ENCODE results near the gene EVI5L.
A peak's percentile ranks its signal among the peaks of the same experiment; 100 is the strongest.
"Not testable (repeated sequence)": the region's sequence is repeated elsewhere in the genome, so short reads cannot be mapped to it uniquely, and the experiment has no call there.

The EVI5L gene

GRCh38 chr19:7872306-7873204 lies 42.5 kb downstream of the EVI5L start:
- no peak for DNase-seq (ENCODE audit: low spot score)

DNA sequence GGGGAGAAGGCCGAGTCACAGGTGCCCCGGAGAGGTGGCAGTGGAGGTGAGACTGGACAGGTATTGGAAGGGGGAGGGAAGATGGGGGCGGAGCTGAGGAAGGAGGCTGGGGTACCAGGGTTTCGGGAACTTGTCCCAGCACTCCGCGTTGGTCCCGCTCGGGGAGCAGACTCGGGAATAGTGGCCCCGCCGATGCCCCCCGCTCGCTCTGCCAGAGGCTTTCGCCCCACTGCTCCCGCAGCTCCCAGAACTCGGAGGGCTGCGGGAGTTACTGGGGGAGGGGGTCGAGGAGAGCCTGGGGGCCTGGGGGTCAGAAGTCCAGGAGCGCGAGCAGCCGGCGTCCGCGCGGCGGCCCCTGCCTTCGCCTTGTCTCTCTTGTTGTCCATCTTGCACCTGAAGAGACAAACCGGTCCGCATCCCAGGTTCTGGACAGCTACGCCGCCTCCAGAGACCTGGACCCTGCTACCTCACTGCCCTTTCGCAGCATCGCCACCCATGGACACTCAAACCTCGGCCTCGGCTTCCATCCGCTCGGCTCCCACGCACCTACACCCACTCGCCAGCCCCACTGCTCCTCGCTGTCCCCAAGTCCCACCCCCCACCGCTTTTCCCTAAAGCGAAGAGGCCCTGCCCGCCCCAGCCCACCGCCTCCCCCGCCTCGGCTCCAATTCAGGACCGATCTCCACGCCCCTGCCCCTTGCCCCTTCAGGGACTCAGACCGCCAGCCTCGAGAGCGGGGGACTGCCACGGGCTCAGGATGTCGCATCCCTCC lies 43.5 kb downstream of the EVI5L start:
- no peak for DNase-seq (ENCODE audit: low spot score)

GRCh38 chr19:7874076-7874896 lies 44.3 kb downstream of the EVI5L start, which contains the start of gene PRR36:
PRR36 (minus strand) TSS chr19:7874390; CDS start chr19:7873689, 701 bp downstream.
- DNase-seq (ENCODE audit: low spot score), result no peak

DNA sequence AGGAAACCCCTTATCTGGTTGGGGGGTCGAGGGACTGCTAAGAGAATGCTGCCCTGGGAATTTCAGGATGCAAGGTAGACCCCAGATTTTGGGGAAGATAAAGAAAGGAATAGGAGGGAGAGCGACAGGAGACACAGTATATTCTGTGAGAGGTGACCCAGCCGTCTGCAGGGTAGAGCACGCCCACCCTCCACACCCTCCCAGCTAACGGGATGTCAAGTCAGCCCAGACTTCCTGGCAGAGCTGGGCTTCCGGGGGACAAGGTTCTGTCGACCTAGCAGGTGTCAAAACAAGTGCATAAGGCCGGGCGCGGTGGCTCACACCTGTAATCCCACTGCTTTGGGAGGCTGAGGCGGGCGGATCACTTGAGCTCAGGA lies 44.9 kb downstream of the EVI5L start:
- no peak for DNase-seq (ENCODE audit: low spot score)

DNA sequence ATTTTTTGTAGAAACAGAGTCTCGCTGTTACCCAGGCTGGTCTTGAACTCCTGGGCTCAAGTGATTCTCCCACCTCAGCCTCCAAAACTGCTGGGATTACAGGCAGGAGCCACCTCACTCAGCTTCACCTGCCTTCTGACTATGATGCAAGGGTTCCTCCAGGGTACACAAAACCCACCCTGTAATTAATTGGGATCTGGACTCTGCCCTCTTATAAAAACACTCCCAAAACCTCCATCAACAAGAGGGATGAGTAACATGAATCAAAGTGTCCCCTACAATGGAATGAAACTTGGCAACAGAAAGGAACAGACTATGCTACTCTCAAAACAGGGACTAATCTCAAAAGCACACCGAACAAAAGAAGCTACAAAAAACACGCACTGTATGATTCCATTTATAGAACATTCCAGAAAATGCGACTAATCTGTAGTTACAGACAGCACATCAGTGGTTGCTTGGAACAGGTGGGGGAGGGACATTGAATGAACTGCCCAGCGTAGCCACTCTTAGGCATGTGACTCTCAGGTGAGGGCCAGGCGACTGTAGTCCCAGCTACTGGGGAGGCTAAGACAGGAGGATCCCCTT lies 47.3 kb downstream of the EVI5L start:
- DNase-seq (ENCODE audit: low spot score), result no peak

GRCh38 chr19:7879111-7879807 lies 49.2 kb downstream of the EVI5L start:
- no peak for DNase-seq (ENCODE audit: low spot score)

DNA sequence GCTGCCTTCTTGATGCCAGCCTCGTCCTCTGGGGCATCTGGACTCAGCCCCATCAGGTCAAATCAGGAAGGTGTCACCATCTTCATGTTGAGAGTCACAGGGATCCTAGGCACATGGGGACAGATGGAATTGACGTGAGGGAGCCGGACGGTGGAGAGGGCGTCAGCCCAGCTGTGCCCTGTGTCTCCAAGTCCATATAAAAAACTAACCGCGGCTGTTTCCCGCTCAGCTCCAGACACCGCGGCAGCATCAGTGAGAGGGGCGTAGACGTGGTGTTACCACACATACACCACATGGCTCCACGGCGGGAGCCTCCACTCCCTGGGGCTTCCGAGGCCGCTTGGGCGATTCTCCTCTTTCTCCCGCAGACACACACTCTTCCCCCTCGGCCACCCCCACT lies 49.8 kb downstream of the EVI5L start:
- no peak for DNase-seq (ENCODE audit: low spot score)

- DNase-seq (ENCODE audit: low spot score), result no peak
These were observed 51.9 kb downstream of the EVI5L start for GRCh38 chr19:7881910-7882309.

DNA sequence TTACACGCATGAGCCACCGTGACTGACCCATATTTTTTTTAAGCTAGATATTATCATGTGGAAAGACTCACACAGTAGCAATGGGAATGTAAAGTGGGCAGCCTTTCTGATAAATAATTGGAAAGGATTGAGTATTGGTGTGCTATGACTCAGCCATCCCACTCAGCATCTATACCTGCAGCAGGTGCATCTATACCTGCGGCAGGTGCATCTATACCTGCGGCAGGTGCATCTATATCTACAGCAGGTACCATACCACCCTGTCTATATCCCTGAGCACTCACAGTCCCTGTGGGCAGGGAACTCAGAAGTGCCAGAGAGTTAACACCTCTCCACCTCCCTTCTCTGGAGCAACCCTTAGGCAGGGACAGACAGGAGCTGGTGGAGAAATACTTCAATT lies 53.1 kb downstream of the EVI5L start:
- DNase-seq (ENCODE audit: low spot score), result no peak

- DNase-seq (ENCODE audit: low spot score), result no peak
These were observed 54.0 kb downstream of the EVI5L start for GRCh38 chr19:7883796-7884570.

DNA sequence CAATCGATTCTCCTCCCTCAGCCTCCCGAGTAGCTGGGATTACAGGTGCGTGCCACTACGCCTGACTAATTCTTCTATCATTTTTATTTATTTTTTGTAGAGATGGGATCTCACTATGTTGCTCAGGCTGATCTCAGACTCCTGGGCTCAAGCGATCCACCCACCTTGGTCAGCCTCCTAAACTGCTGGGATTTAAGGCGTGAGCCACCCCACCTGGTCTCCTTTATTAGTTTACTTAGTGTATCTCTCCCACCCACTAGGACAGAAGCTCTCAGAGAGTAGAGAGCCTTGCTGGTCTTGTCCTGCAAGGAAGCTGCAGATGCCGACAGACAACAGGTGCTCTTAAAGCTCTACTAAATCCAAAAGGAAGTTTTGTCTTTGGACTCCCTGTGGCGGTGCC lies 55.8 kb downstream of the EVI5L start:
- no peak for DNase-seq (ENCODE audit: low spot score)

- no peak for DNase-seq (ENCODE audit: low spot score)
These were observed 57.6 kb downstream of the EVI5L start for GRCh38 chr19:7887408-7888144.

- DNase-seq (ENCODE audit: low spot score), result peak; percentile 80
These were observed 58.3 kb downstream of the EVI5L start, which contains the start of gene LRRC8E for GRCh38 chr19:7888145-7888825. LRRC8E (plus strand) TSS chr19:7888510; CDS start chr19:7895604, 7,094 bp downstream.

- DNase-seq (ENCODE audit: low spot score), result no peak
These were observed 58.8 kb downstream of the EVI5L start for GRCh38 chr19:7888826-7889217.

DNA sequence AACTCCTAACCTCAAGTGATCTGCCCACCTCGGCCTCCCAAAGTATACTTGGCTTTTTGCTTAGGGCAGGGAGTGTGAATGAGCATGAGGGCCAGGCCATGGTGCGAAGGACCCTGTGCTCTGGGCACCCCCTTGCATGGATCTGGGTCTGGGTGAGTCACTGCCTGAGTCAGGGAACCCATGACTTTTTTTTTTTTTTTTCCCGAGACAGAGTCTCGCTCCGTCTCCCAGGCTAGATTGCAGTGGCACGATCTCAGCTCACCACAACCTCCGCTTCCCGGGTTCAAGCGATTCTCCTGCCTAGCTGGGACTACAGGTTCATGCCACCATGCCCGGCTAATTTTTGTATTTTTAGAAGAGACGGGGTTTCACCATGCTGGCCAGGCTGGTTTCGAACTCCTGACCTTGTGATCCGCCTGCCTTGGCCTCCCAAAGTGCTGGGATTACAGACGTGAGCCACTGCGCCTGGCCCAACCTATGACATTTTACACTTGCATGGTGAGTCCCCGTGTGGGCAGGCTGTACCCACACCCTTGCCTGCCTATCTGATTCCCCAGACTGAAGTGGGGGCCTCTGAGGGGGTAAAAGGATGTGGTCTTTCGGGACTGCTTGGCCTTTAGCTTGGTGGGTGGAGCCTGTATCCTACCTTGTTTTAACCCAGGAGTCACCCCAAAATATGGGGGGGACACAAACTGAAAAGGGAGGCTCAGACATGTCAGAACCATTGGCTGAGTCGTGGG lies 63.5 kb downstream of the EVI5L start:
- not testable (repeated sequence) for DNase-seq (ENCODE audit: low spot score)

GRCh38 chr19:7894612-7895309 lies 64.7 kb downstream of the EVI5L start:
- DNase-seq (ENCODE audit: low spot score), result no peak

GRCh38 chr19:7895565-7895964 lies 65.5 kb downstream of the EVI5L start:
- DNase-seq (ENCODE audit: low spot score), result no peak

GRCh38 chr19:7897292-7897691 lies 67.3 kb downstream of the EVI5L start:
- no peak for DNase-seq (ENCODE audit: low spot score)

Data from LoVo (cell line).